T-helper 17 cell (primary cell): ENCODE results near the gene ASB2. TPM values are rescaled to one million over a fixed set of nuclear protein-coding genes. Genes with fewer than 3 reads are reported as not detected.

ENCODE experiments used
- ATAC-seq: fragments of 150-1000 bp; cut with Tn5 transposase; 2 replicates; pipeline ENCODE4 v1.10.0; 2021; ENCODE audit warnings: mild to moderate bottlenecking, moderate library complexity
- DNase-seq, 3 donors: peaks; one replicate each; pipeline versions ENCODE4 v3.0.0 to v3.0.0-alpha.2; 2020 to 2021
- H3K9me3 ChIP-seq: one replicate; pipeline ENCODE4 v1.7.0; 2013; ENCODE audit warnings: low read length, mild to moderate bottlenecking; ENCODE audit not compliant: control insufficient read depth, poor library complexity, severe bottlenecking
- H3K27ac Mint-ChIP-seq: one replicate; pipeline ENCODE4 v1.8.0; 2022; ENCODE audit warnings: mild to moderate bottlenecking, moderate library complexity, mixed read lengths
- H3K27me3 Mint-ChIP-seq: one replicate; pipeline ENCODE4 v1.8.0; 2022; ENCODE audit warnings: mixed read lengths
- H3K36me3 Mint-ChIP-seq: one replicate; pipeline ENCODE4 v1.8.0; 2022; ENCODE audit warnings: low read depth, mixed read lengths
- H3K4me1 Mint-ChIP-seq: one replicate; pipeline ENCODE4 v1.8.0; 2022; ENCODE audit warnings: mild to moderate bottlenecking, mixed read lengths
- H3K4me3 Mint-ChIP-seq: one replicate; pipeline ENCODE4 v1.8.0; 2022; ENCODE audit warnings: mild to moderate bottlenecking, moderate library complexity, mixed read lengths
- total RNA-seq, 4 donors: library from RNA in 2 of 4; stranded (reverse) in 2 of 4; gene quantifications; one replicate each; pipeline ENCODE4 v1.2.3 and lab custom pipeline; 2022 to 2026

ASB2 gene
- total RNA-seq, result 1 to 10 TPM; 2.3 to 6.5 TPM
- 3.6 to 4.1 reads per million in 2 donors for total RNA-seq (lab: John Stamatoyannopoulos, UW)

- no peak for DNase-seq
- H3K27me3 Mint-ChIP-seq, result peaks cover 4% of the 10 kb centered on the region
- no peaks in the 10 kb centered on the region for H3K9me3 ChIP-seq
- peaks cover 4% of the 10 kb centered on the region for H3K36me3 Mint-ChIP-seq
- peak within 1 kb of the TSS; percentile 44 for H3K27ac Mint-ChIP-seq
- peak within 1 kb of the TSS; percentile 71 for H3K4me3 Mint-ChIP-seq
- H3K4me1 Mint-ChIP-seq, result peaks cover 46% of the 10 kb centered on the region
- no peak for ATAC-seq
Measured at GRCh38 chr14:93976477-93977057, at the start of gene ASB2. Gene ASB2 (minus strand): TSS chr14:93976570. CDS start chr14:93964539, 12,031 bp downstream.

- H3K9me3 ChIP-seq, result no peaks in the 10 kb centered on the region
- DNase-seq (no peak), ATAC-seq (no peak)
- no peak overlapping the region for H3K27ac Mint-ChIP-seq
- H3K27me3 Mint-ChIP-seq, result no peaks in the 10 kb centered on the region
- H3K36me3 Mint-ChIP-seq, result peaks cover 4% of the 10 kb centered on the region
- H3K4me1 Mint-ChIP-seq, result peaks cover 52% of the 10 kb centered on the region
- H3K4me3 Mint-ChIP-seq, result peak overlapping the region; percentile 83
Measured at GRCh38 chr14:94025720-94026119, 49.4 kb upstream of the ASB2 start.

GRCh38 chr14:94024549-94024948 lies 48.2 kb upstream of the ASB2 start:
- peaks cover 53% of the 10 kb centered on the region for H3K4me1 Mint-ChIP-seq

GRCh38 chr14:94022532-94023411 lies 46.4 kb upstream of the ASB2 start:
- DNase-seq (no peak), ATAC-seq (no peak)
- H3K36me3 Mint-ChIP-seq, result no peaks in the 10 kb centered on the region
- H3K27me3 Mint-ChIP-seq, result no peaks in the 10 kb centered on the region
- H3K27ac Mint-ChIP-seq, result peak overlapping the region; percentile 60
- peak overlapping the region; percentile 53 for H3K4me3 Mint-ChIP-seq
- peaks cover 42% of the 10 kb centered on the region for H3K4me1 Mint-ChIP-seq
- no peaks in the 10 kb centered on the region for H3K9me3 ChIP-seq

More at GRCh38 chr14:94024549-94024948, 48.2 kb upstream of the ASB2 start:
- no peak overlapping the region for H3K4me3 Mint-ChIP-seq
- ATAC-seq, result no peak
- H3K27me3 Mint-ChIP-seq, result no peaks in the 10 kb centered on the region
- DNase-seq, result no peak
- no peaks in the 10 kb centered on the region for H3K9me3 ChIP-seq
- H3K36me3 Mint-ChIP-seq, result no peaks in the 10 kb centered on the region
- peak overlapping the region; percentile 9 for H3K27ac Mint-ChIP-seq

- H3K4me1 Mint-ChIP-seq, result peaks cover 41% of the 10 kb centered on the region
Measured at GRCh38 chr14:94021416-94022157, 45.2 kb upstream of the ASB2 start.

GRCh38 chr14:94021001-94021400 lies 44.6 kb upstream of the ASB2 start:
- no peak for ATAC-seq
- H3K36me3 Mint-ChIP-seq, result no peaks in the 10 kb centered on the region
- peaks cover 38% of the 10 kb centered on the region for H3K4me1 Mint-ChIP-seq
- H3K27ac Mint-ChIP-seq, result peak overlapping the region; percentile 54
- H3K27me3 Mint-ChIP-seq, result no peaks in the 10 kb centered on the region
- no peak for DNase-seq
- H3K9me3 ChIP-seq, result no peaks in the 10 kb centered on the region
- H3K4me3 Mint-ChIP-seq, result no peak overlapping the region

More at GRCh38 chr14:94021416-94022157, 45.2 kb upstream of the ASB2 start:
- DNase-seq (no peak), ATAC-seq (no peak)
- no peaks in the 10 kb centered on the region for H3K9me3 ChIP-seq
- H3K36me3 Mint-ChIP-seq, result no peaks in the 10 kb centered on the region
- peak overlapping the region; percentile 54 for H3K27ac Mint-ChIP-seq
- no peaks in the 10 kb centered on the region for H3K27me3 Mint-ChIP-seq
- H3K4me3 Mint-ChIP-seq, result peak overlapping the region; percentile 66

- no peak for DNase-seq
- peak overlapping the region; percentile 54 for H3K27ac Mint-ChIP-seq
- no peaks in the 10 kb centered on the region for H3K27me3 Mint-ChIP-seq
Measured at GRCh38 chr14:94020267-94020666, 43.9 kb upstream of the ASB2 start.

GRCh38 chr14:94019329-94019728 lies 43.0 kb upstream of the ASB2 start:
- no peak overlapping the region for H3K27ac Mint-ChIP-seq
- H3K4me3 Mint-ChIP-seq, result no peak overlapping the region
- H3K27me3 Mint-ChIP-seq, result no peaks in the 10 kb centered on the region
- DNase-seq (no peak), ATAC-seq (no peak)
- peaks cover 34% of the 10 kb centered on the region for H3K4me1 Mint-ChIP-seq
- H3K36me3 Mint-ChIP-seq, result no peaks in the 10 kb centered on the region
- no peaks in the 10 kb centered on the region for H3K9me3 ChIP-seq

More at GRCh38 chr14:94020267-94020666, 43.9 kb upstream of the ASB2 start:
- H3K9me3 ChIP-seq, result no peaks in the 10 kb centered on the region
- peaks cover 34% of the 10 kb centered on the region for H3K4me1 Mint-ChIP-seq
- ATAC-seq, result no peak
- no peaks in the 10 kb centered on the region for H3K36me3 Mint-ChIP-seq
- H3K4me3 Mint-ChIP-seq, result no peak overlapping the region

GRCh38 chr14:94018308-94018707 lies 41.9 kb upstream of the ASB2 start:
- no peaks in the 10 kb centered on the region for H3K36me3 Mint-ChIP-seq
- no peaks in the 10 kb centered on the region for H3K27me3 Mint-ChIP-seq
- peaks cover 34% of the 10 kb centered on the region for H3K4me1 Mint-ChIP-seq

GRCh38 chr14:94016446-94016976 lies 40.1 kb upstream of the ASB2 start:
- H3K4me1 Mint-ChIP-seq, result peaks cover 27% of the 10 kb centered on the region
- no peak for DNase-seq
- no peak overlapping the region for H3K27ac Mint-ChIP-seq
- H3K9me3 ChIP-seq, result no peaks in the 10 kb centered on the region
- no peak for ATAC-seq
- H3K4me3 Mint-ChIP-seq, result no peak overlapping the region
- no peaks in the 10 kb centered on the region for H3K36me3 Mint-ChIP-seq
- no peaks in the 10 kb centered on the region for H3K27me3 Mint-ChIP-seq

More at GRCh38 chr14:94018308-94018707, 41.9 kb upstream of the ASB2 start:
- no peaks in the 10 kb centered on the region for H3K9me3 ChIP-seq
- H3K27ac Mint-ChIP-seq, result no peak overlapping the region
- DNase-seq (no peak), ATAC-seq (no peak)
- H3K4me3 Mint-ChIP-seq, result no peak overlapping the region

GRCh38 chr14:94015223-94015622 lies 38.9 kb upstream of the ASB2 start:
- H3K27ac Mint-ChIP-seq, result no peak overlapping the region

GRCh38 chr14:94014382-94014781 lies 38.0 kb upstream of the ASB2 start:
- H3K27ac Mint-ChIP-seq, result no peak overlapping the region
- DNase-seq, result no peak
- H3K36me3 Mint-ChIP-seq, result no peaks in the 10 kb centered on the region
- no peak overlapping the region for H3K4me3 Mint-ChIP-seq
- H3K9me3 ChIP-seq, result no peaks in the 10 kb centered on the region
- ATAC-seq, result no peak
- H3K4me1 Mint-ChIP-seq, result peaks cover 31% of the 10 kb centered on the region
- H3K27me3 Mint-ChIP-seq, result no peaks in the 10 kb centered on the region

More at GRCh38 chr14:94015223-94015622, 38.9 kb upstream of the ASB2 start:
- DNase-seq (no peak), ATAC-seq (no peak)
- H3K27me3 Mint-ChIP-seq, result no peaks in the 10 kb centered on the region
- H3K4me3 Mint-ChIP-seq, result no peak overlapping the region
- no peaks in the 10 kb centered on the region for H3K36me3 Mint-ChIP-seq
- peaks cover 27% of the 10 kb centered on the region for H3K4me1 Mint-ChIP-seq
- no peaks in the 10 kb centered on the region for H3K9me3 ChIP-seq

- H3K9me3 ChIP-seq, result no peaks in the 10 kb centered on the region
- peaks cover 43% of the 10 kb centered on the region for H3K4me1 Mint-ChIP-seq
- ATAC-seq, result peak; percentile 82
- H3K27ac Mint-ChIP-seq, result peak overlapping the region; percentile 83
- peak overlapping the region; percentile 80 for H3K4me3 Mint-ChIP-seq
- no peak for DNase-seq
- H3K36me3 Mint-ChIP-seq, result no peaks in the 10 kb centered on the region
- no peaks in the 10 kb centered on the region for H3K27me3 Mint-ChIP-seq
Measured at GRCh38 chr14:94011795-94012194, 35.4 kb upstream of the ASB2 start.
